Measurements from ENCODE around the gene PGBD2. TPM values are rescaled to one million over a fixed set of nuclear protein-coding genes. Genes with fewer than 3 reads are reported as not detected.
"Not testable (repeated sequence)": the region's sequence is repeated elsewhere in the genome, so short reads cannot be mapped to it uniquely, and the experiment has no call there.

PGBD2 gene
- total RNA-seq, 2 donors from 2014 or later, result 6.4 to 6.9 TPM

DNA sequence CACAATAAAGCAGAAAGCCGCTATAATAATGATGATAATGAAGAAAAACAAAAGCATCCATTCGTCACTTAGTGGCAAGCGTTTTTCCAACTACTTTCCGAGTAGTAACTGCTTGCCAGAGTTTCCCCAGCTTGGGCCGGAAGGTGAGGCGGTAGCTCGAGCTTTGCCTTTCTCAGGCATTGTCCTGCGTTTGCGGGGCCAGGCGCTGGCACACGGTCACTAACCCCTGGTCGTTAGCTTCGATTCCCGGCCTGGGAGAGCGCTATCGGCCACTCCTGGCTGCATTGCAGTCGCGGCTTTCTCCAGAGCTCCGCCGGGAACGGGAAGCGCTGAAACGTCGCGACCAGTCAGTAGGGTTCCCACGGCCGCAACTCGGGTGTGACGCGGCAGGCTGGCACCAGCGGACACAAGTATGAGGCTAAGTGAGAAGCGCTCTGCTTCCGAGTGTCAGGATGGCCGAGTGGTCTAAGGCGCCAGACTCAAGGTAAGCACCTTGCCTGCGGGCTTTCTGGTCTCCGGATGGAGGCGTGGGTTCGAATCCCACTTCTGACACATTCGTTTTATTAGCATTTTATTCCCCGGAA is 32.5 kb upstream of the PGBD2 start:
- Mint-ChIP-seq H3K36me3 (ENCODE audit: low read depth) (peaks cover 19% of the 10 kb centered on the region), H3K27ac (peak overlapping the region; percentile 100), H3K9me3 (peaks cover 5% of the 10 kb centered on the region), H3K4me1 (peaks cover 9% of the 10 kb centered on the region), H3K27me3 (no peaks in the 10 kb centered on the region), H3K4me3 (peak overlapping the region; percentile 94)
- ATAC-seq (replicated peaks), result peak; percentile 88

DNA sequence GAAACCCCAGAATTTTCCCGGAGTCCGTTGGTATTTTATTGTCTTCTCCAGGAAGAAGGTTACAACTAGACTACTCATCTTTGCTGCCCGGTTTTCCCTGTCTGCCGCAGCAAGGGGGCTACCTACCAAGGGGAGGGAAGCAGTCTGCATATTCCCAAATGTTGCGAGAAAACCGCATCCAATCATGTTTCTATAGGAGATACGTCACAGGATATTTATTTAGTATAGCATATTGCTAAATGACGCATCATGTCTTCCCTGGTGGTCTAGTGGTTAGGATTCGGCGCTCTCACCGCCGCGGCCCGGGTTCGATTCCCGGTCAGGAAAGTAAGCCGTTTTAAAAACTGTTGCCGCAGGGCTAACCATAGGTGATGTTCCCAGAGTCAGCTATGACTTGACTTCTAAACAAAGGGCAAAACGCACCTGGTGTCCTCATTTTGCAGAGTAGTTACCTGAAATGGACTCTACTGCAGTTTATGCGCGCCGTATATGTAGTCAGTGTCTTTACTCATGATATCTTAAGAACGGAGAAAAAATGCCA is 32.0 kb upstream of the PGBD2 start:
- peak overlapping the region; percentile 94 for H3K4me3 Mint-ChIP-seq

DNA sequence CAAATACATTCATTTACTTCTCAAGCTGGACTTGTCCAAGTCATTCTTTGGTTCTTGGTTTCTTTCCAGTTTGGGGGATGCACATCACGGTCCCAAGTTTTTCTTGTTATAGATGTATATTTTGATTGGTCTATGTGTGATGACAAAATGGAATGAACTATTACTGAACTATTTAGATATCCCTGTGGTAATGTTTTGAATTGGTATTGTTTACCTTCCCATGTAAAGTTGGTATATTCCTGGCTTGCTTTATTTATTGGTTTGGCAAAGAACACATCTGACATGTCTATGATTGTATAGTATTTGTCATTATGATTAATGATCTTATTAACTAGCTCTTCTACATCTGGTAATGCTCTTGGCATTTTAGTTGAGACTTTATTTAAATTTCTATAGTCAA is 24.8 kb upstream of the PGBD2 start:
- no peaks in the 10 kb centered on the region for H3K9me3 Mint-ChIP-seq
- H3K4me3 Mint-ChIP-seq, result no peak overlapping the region
- no peak overlapping the region for H3K27ac Mint-ChIP-seq
- no peak for ATAC-seq (replicated peaks)
- no peaks in the 10 kb centered on the region for H3K36me3 Mint-ChIP-seq (ENCODE audit: low read depth)
- no peaks in the 10 kb centered on the region for H3K4me1 Mint-ChIP-seq
- peaks cover 3% of the 10 kb centered on the region for H3K27me3 Mint-ChIP-seq

More for the DNA sequence above, 32.0 kb upstream of the PGBD2 start:
- peaks cover 5% of the 10 kb centered on the region for H3K9me3 Mint-ChIP-seq
- peak overlapping the region; percentile 100 for H3K27ac Mint-ChIP-seq
- peaks cover 19% of the 10 kb centered on the region for H3K36me3 Mint-ChIP-seq (ENCODE audit: low read depth)
- peaks cover 9% of the 10 kb centered on the region for H3K4me1 Mint-ChIP-seq
- no peaks in the 10 kb centered on the region for H3K27me3 Mint-ChIP-seq
- ATAC-seq (replicated peaks), result peak; percentile 70

DNA sequence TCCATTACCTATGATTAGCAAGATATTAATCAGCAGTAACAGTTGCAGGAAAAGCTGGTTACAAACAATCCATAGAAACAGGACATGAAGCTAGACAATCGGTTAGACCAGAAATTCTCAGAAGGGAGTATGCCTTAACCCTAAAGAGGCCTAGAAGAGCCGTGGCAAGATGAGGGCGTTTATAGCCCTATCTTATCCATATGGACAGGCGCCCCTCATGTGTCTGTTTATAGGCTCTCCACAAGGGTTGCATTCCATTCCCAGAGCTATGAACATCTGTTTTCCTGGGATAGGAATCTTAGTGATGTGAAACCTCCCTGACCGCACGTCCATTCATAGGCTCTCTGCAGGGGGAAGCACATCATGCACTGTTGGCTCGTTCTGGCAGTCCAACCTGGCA is 23.6 kb upstream of the PGBD2 start:
- H3K4me3 Mint-ChIP-seq; H3K4me1 Mint-ChIP-seq; H3K36me3 Mint-ChIP-seq (ENCODE audit: low read depth); H3K27ac Mint-ChIP-seq; H3K9me3 Mint-ChIP-seq; ATAC-seq (replicated peaks); H3K27me3 Mint-ChIP-seq: not testable (repeated sequence)

DNA sequence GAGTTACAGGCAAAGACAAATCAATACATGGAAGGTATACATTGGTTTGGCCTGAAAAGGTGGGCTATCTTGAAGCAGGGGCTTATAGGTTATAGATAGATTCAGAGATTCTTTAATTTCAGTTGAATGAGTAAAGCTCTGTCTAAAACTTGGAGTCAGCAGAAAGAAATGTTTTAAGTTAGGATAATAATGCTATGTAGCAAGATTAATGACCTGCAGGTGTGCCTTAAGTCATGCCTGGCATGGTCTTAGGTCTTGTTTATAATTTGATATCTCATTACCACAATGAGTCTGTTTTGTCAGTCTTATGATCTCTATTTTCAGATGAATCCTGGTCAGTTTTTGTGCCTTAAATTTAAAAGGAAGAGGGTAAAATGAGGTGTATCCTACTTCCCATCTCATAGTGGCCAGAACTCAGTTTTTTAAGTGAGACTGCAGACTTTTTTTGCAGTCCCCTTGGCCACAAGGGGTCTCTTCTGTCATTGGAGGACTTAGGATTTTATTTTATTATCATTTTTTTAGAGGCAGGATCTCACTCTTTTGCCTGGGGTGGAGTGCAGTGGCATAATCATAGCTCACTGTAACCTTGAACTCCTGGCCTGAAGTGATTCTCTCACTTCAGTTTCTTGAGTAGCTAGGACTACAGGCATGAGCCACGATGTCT is 21.3 kb upstream of the PGBD2 start:
- no peak overlapping the region for H3K27ac Mint-ChIP-seq
- no peaks in the 10 kb centered on the region for H3K36me3 Mint-ChIP-seq (ENCODE audit: low read depth)
- no peak overlapping the region for H3K4me3 Mint-ChIP-seq
- H3K27me3 Mint-ChIP-seq, result peaks cover 3% of the 10 kb centered on the region
- no peaks in the 10 kb centered on the region for H3K4me1 Mint-ChIP-seq
- ATAC-seq (replicated peaks), result no peak
- no peaks in the 10 kb centered on the region for H3K9me3 Mint-ChIP-seq

DNA sequence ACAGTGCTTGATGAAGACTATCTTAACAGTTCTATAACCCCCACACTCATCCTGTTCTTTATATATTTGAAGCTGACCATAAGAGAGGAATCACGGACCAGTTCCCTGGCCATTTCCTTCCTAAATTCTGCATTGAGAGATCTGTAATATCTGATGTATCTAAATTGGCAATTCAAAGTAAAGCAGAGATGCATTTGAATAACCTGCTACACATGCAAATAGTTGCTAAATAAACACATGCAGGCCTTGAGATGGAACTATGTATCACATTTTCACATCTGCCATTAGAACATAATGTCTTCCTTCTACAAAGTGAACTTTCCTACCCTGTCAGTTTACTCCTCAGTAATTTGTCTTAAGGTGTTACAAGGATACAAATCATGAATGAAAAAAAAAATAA is 20.4 kb upstream of the PGBD2 start:
- H3K9me3 Mint-ChIP-seq, result no peaks in the 10 kb centered on the region
- H3K27ac Mint-ChIP-seq, result no peak overlapping the region
- H3K4me1 Mint-ChIP-seq, result peaks cover 5% of the 10 kb centered on the region
- H3K27me3 Mint-ChIP-seq, result peaks cover 7% of the 10 kb centered on the region
- no peak for ATAC-seq (replicated peaks)
- no peaks in the 10 kb centered on the region for H3K36me3 Mint-ChIP-seq (ENCODE audit: low read depth)
- H3K4me3 Mint-ChIP-seq, result no peak overlapping the region

DNA sequence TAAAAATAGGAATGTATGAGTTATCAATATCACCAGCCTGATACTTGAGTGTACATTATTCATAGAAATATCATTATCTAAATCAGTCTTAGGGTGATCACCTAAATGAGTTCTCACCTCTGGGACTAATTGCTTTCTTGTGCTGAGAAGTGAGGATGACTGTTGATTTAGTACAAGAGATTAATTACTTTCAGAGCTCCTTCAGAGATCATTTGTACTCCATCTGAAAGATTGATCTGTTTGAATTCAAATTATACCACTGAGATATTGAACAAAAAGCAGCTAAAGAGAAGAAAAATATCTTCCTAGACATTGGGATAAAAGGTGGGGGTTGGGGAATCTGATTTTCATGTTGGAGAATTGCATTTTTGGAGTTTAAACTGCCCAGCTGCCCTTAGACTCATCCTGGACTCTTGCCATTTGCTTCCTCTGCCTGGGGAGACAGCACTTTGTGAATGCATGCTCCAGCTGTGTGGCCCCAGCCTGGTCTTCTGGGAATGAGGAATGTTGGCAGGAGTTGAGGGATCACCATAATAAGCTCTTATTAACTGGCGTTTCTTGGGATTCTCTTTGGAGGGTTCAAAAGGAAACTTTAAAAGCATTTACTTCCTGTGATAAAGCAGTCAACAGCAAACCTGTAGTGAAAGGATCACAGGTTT is 19.7 kb upstream of the PGBD2 start:
- no peaks in the 10 kb centered on the region for H3K9me3 Mint-ChIP-seq
- H3K27ac Mint-ChIP-seq, result no peak overlapping the region
- H3K4me3 Mint-ChIP-seq, result no peak overlapping the region
- H3K27me3 Mint-ChIP-seq, result peaks cover 12% of the 10 kb centered on the region
- no peak for ATAC-seq (replicated peaks)
- peaks cover 7% of the 10 kb centered on the region for H3K4me1 Mint-ChIP-seq
- H3K36me3 Mint-ChIP-seq (ENCODE audit: low read depth), result no peaks in the 10 kb centered on the region

DNA sequence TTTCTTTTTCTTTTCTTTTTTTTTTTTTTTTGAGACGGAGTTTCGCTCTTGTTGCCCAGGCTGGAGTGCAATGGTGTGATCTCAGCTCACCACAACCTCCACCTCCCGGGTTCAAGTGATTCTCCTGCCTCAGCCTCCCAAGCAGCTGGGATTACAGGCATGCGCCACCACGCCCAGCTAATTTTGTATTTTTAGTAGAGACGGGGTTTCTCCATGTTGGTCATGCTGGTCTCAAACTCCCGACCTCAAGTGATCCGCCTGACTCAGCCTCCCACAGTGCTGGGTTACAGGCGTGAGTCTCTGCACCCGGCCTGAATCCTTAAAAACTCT is 16.2 kb upstream of the PGBD2 start:
- ATAC-seq (replicated peaks); H3K4me1 Mint-ChIP-seq; H3K4me3 Mint-ChIP-seq; H3K9me3 Mint-ChIP-seq; H3K27ac Mint-ChIP-seq; H3K36me3 Mint-ChIP-seq (ENCODE audit: low read depth): not testable (repeated sequence)
- H3K27me3 Mint-ChIP-seq, result peaks cover 30% of the 10 kb centered on the region

DNA sequence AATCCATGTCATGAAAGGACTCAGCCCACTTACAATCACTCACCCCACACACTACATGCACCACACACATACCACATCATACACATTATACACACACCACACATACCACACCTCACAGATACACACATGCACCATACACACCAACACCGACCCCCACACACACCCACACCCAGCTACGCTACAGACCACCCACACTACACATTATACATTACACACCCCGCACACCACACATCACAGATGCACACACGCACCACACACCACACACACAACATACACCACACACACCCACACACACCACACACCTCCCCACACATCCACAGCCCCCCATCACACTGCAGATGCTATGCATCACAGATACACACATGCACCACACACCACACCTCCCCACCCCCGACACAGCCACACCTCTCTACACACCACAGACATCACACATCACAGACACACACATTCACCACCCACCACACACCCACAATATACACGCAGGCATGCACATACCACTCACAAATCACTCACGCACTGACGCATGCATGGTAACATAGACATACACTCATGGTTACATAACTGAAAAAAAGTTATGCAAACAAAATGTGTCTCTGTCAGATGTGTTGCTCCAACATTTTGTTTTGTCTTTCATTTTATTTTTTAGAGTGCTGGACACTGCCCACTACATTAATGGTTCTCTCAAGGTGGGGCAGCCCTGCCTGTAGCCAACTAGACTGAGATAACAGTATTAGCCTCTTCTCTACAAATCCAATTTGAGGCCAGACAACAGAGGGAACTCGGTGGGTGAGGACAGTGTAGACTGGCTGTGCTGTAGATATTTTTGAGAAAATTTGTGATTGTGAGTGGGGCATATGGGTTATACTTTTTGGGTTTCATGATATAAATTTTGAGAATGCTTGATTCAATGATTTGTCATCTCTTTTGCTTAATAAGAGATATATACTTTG is 15.2 kb upstream of the PGBD2 start:
- Mint-ChIP-seq H3K9me3 (no peaks in the 10 kb centered on the region), H3K4me3 (no peak overlapping the region), H3K27me3 (peaks cover 31% of the 10 kb centered on the region), H3K36me3 (ENCODE audit: low read depth) (no peaks in the 10 kb centered on the region), H3K4me1 (peaks cover 7% of the 10 kb centered on the region), H3K27ac (no peak overlapping the region)
- ATAC-seq (replicated peaks), result no peak

DNA sequence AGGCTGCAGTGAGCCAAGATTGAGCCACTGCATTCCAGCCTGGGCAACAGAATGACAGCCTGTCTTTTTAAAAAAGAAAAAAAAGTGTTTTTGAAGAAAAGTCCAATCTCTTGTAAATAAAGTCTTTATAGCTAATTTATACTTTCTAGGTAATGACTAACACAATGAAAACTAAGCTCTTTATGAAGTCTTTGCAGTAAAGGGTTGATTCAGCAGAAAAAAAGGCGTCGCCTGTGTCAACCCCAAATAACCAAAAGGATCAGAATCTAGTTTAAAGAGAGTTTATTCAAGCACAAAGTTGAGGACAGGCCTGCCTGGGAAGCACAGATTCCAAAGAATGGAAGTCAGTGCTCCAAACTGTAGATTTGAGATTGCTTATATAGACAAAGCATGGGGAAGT is 14.3 kb upstream of the PGBD2 start:
- H3K4me1 Mint-ChIP-seq, result peaks cover 7% of the 10 kb centered on the region
- peaks cover 39% of the 10 kb centered on the region for H3K27me3 Mint-ChIP-seq
- H3K27ac Mint-ChIP-seq, result no peak overlapping the region
- no peaks in the 10 kb centered on the region for H3K9me3 Mint-ChIP-seq
- ATAC-seq (replicated peaks), result no peak
- no peaks in the 10 kb centered on the region for H3K36me3 Mint-ChIP-seq (ENCODE audit: low read depth)
- no peak overlapping the region for H3K4me3 Mint-ChIP-seq

DNA sequence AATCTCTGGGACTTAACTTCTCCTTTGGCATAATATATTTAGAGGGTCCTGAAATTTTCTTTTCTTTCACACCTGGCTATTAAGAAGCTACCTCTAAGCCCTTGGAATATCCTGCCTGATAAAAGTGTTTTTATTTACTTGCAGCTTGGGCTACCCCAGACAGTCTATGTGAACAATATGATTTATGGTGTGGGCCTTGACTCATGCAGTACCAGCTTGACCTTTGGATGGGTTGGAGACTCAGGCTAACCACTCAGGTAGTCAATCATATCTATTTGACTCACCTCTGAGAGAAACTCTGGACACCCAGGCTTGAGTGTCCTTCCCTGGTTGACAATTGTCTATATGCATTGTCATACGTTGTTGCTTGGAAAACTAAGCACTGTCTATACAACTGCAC is 13.4 kb upstream of the PGBD2 start:
- Mint-ChIP-seq H3K27me3 (peaks cover 39% of the 10 kb centered on the region), H3K27ac (no peak overlapping the region), H3K4me1 (peaks cover 7% of the 10 kb centered on the region), H3K9me3 (no peaks in the 10 kb centered on the region), H3K4me3 (no peak overlapping the region), H3K36me3 (ENCODE audit: low read depth) (no peaks in the 10 kb centered on the region)
- ATAC-seq (replicated peaks), result peak; percentile 16

DNA sequence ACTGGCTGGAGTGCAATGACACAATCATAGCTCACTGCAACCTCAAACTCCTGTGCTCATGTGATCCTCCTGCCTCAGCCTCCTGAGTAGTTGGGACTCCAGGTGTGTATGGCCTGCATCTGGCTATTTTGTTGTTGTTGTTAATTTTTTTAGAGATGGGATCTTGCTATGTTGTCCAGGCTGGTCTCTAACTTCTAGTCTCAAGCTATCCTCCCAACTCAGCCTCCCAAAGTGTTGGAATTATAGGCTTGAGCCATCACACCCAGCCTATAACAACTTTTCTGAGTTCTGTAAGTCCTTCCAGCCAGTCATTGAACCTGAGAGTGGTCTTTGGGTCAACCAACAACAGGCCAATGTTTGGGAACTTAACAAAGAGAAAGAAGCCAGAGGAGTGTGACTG is 11.2 kb upstream of the PGBD2 start:
- H3K36me3 Mint-ChIP-seq (ENCODE audit: low read depth), result no peaks in the 10 kb centered on the region
- H3K4me1 Mint-ChIP-seq, result peaks cover 7% of the 10 kb centered on the region

DNA sequence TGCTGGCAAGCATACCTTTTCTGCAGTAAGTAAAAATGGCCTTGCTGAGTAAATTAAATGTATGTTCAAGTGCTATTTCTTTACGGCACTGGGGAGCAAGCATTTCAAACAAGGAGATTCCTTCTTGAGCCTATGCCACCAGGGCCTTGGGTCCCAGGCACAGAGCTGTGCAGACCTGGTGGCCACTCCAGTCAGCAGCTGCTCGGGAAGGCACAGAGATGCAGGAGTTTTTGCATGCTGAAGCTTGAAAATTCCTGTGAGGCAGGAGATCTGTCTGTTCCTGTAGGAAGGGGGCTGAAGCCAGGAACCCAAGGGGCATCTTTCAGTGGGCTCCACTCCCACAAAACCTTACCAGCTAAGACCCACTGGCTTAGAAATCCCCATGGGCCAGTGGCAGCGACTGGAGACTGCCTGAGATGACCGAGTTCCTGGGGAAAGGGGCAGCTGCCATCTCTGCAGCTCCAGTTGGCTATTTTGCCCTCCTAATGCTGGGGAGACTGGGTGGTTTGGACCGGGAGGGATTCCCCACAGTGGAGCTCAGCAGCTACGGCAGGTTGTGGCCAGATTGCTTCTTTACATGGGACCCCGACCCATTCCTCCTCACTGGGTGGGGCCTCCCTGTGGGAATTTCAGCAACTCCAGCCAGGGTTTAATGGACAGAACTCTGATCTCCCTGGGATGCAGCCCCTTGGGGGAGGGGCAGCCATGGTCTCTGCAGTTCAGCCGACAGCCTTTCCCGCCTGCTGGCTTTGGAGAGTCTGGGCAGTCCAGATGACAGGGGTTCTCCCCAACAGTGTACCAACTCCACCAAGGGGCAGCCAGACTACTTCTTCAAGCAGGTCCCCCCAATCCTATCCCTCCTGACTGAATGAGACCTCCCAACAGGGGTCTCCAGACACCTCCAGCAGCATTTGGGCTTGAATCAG is 8.4 kb upstream of the PGBD2 start:
- Mint-ChIP-seq H3K4me3 (no peak overlapping the region), H3K9me3 (no peaks in the 10 kb centered on the region), H3K36me3 (ENCODE audit: low read depth) (no peaks in the 10 kb centered on the region), H3K27ac (no peak overlapping the region), H3K27me3 (peaks cover 38% of the 10 kb centered on the region), H3K4me1 (no peaks in the 10 kb centered on the region)
- ATAC-seq (replicated peaks), result no peak

More for the DNA sequence above, 11.2 kb upstream of the PGBD2 start:
- H3K4me3 Mint-ChIP-seq, result no peak overlapping the region
- H3K9me3 Mint-ChIP-seq, result no peaks in the 10 kb centered on the region
- no peak overlapping the region for H3K27ac Mint-ChIP-seq
- no peak for ATAC-seq (replicated peaks)
- peaks cover 51% of the 10 kb centered on the region for H3K27me3 Mint-ChIP-seq
